Pons (tissue), 1 donor: Measurements from ENCODE around the gene PRDM16.
A peak's percentile ranks its signal among the peaks of the same experiment; 100 is the strongest.

Experiments used
- DNase-seq: peaks from one replicate; pipeline ENCODE4 v3.0.0-alpha.2; 2016; ENCODE audit warnings: low spot score

The PRDM16 gene

DNA sequence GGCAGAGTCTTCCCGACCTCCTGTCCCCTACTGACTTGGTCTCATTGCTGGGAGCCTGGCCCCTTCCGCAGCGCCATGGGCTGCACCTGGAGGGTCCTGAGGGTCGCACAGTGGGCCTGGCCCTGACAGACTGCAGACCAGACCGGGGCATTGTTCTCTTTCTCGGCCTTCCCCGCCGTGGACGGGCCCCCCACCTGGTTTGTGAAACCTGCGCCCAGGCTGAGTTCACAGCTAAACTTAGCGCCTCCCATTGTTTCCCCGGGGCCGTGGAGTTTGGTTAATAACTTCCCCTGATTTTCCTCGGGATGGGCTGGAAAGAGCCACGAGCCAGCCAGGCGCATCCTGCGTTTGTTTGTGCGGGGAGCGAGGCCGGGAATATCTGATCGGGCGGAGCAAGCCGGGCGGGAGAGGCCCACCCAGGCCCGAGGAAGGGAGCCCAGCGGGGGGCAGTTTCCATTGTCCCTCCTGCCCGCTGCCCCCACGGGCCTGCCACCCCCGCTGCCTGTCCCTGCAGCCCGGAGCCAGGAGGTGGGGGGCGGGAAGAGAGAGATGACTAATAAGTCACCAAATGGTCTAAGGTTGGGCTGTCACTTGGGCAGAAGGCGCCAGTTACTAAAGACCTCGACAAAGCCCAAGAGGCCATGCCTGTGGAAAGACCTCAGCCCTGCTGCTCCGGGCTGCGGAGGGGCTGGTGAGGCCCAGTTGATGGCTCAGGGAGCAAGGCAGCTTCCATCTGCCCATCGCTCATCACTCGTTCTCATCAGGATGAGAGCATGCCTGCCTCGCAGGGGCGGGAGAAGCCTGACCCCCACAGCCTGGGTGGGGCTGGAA is 346.5 kb downstream of the PRDM16 start:
- no peak for DNase-seq

DNA sequence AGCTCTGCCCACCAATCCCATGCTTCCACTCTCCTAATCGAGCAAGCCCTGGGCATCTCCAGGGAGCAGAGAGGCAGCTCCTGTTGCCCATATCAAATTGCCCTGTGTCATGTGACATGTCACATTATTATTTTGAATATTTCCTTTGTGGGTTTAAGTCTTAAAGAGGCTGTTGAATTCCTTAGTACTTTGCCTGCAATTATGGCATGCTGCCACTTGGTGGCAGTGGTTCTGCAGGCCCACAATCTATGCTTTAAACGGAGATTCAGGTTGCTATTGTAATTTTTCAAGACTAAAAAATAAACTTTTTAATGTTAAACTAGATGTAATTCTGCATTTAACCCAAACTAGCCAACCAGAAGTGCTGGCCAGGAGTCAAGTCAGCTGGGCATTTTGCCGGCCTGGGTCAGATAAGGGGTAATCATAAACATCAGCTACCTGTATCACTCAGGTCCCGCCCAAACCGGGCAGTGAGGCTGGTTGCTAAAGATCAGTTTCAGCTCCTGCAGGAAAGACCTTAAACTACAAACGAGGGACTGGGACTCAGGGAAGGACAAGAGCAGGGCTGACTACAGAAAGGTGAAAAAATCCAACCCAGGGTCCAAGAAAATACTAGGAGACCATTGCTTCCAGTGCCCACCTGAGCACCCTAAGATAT is 348.2 kb downstream of the PRDM16 start:
- DNase-seq = no peak

DNA sequence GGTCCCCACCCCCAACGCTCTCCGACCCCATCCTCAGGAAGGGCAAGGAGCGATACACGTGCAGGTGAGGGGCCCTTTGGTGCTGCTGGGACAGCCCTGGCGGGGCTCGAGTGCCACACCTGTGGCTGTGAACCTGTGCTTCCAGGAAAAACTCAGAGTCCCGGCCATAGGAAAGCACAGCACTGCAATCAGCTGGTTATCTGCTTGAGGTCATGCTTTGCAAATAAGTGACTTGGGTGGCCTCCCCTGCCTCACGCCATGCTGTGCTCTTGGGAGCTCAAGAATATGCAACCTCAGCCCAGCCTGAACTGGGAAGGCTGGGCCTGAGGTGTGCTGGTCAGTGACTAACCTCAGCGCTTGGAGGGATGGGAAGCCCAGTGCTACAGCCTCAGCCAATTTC is 348.9 kb downstream of the PRDM16 start:
- no peak for DNase-seq

DNA sequence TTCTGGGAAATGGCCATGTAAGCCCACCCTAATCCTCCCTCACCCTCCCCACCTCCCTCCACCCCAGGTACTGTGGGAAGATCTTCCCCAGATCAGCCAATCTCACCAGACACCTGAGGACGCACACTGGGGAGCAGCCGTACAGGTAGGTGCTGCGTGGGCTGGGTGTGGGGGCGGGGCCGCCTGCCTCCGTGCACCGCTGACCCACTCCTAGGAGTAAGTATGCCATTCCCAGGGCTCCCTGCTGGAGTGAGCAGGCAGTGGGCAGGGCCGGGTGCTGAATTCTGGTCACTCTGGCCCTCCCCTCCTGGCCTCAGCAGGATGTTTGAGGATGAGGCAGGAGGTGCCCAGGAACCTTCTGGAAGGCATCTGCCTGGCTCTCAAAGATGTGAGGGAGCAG is 349.6 kb downstream of the PRDM16 start:
- DNase-seq = no peak

DNA sequence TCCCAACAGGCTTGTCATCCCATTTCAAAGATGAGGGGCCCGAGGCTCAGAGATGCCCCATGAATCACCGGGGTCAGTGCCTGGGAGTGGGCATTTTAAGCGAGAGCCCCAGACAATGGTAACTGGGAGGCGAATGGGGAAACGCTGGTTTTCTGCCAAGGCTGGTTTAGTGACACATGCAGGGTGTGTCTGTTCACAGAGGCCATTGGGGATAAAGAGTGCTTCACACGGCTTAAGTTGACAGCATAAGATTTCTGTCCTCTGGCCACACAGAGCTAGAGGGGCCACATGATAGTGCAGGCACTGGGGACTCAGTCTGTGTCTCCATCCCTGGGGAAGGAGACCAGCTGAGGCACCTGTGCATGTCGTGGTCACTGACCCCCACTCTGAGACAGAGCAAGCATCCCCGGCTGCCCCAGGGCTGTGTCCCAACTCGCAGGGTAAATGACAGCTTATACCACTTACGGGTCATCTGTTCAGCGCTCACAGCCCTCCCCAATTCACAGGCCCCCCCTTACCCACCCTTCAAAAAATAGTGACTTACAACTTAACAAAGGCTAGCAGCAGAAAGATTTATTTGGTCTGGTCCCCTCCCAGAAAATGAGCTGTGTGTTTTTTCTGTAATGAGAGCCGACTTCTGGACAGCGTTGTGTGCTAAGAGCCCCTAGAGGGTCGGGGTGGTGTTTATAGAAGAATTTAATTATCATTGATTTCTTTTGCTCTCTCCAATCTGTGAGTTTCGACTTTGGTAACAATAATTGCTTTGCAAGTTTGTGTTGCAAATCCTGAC is 350.6 kb downstream of the PRDM16 start:
- no peak for DNase-seq

DNA sequence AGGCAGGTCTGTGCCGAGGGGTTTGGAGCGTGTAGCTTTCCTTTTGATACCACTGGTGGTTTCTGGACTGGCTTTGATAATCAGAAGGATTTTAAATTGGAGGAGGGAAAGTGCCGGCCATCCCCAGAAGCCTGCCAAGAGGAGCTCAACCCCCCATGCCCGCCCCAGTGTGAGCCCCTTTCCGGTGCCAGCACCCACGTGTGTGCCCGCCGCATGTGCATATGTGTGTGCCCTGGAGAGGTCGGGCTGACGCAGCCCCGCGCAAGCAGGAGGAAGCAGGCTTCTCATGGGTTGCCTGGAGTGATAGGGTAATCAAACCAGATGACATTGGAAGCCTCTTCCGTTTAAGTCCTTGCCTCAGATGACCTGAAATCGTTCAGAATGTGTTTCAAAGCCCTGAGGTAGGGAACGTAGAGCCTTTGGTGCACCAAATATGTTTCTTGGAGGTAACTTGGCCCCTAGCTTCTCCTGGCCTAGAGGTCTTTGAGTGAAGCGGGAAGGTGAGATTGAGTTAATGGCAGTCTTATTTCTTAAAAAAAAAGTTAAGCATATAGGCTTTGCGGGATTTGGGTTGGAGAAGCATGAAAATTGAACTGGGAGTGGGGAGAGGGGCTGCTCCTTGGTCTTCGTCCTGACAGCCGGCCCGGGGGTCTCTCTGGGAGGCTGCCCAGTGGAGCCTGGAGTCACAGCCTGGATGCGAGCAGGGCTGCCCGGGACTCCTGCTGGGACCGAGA is 351.4 kb downstream of the PRDM16 start:
- no peak for DNase-seq

DNA sequence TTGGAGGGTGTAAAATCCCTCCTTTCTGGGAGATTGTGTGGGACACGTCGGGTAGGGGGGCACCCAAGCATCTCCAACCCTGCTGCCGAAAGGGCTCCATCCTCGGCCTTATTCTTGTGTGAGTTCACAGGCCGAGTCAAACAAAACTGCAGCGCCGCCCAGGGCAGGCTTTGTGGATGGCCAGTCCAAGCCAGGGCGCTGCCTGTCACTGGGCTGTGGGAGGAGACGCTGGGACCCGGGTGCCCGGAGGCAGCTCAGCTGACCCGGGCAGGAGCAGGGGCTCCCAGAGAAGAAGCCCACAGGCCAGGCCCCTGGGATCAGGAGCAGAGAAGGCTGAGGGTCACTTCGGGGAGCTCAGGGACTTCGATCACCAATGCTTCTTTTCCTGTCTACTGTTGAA is 353.6 kb downstream of the PRDM16 start:
- DNase-seq = no peak

DNA sequence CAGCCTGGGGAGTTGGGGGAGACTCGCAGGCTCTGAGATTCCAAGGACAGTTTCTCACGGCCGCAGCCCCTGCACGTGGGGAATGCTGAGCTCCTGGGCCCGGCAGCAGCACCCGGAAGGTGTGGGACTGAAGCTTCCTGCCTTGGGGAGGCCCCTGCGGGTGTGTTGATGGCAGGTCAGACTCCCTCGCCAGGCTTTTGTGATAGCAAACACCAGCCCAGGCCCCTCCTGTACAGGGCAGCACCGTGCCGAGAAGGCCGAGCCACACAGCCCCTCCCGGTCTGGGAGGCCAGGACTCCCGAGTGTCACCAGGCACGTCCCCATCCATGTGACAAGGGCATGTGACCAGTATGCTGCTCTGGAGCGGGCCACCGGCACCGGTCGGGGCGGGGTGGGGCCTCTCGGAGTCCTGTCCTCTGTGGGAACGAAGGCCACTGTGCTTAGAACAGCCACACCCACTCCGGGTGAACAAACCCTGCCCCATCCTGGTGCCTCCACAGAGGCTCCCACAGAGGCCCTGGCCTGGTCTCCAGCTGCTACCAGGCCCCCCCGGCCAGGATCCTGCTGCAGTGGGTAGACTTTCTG is 354.3 kb downstream of the PRDM16 start:
- DNase-seq = peak; percentile 66

DNA sequence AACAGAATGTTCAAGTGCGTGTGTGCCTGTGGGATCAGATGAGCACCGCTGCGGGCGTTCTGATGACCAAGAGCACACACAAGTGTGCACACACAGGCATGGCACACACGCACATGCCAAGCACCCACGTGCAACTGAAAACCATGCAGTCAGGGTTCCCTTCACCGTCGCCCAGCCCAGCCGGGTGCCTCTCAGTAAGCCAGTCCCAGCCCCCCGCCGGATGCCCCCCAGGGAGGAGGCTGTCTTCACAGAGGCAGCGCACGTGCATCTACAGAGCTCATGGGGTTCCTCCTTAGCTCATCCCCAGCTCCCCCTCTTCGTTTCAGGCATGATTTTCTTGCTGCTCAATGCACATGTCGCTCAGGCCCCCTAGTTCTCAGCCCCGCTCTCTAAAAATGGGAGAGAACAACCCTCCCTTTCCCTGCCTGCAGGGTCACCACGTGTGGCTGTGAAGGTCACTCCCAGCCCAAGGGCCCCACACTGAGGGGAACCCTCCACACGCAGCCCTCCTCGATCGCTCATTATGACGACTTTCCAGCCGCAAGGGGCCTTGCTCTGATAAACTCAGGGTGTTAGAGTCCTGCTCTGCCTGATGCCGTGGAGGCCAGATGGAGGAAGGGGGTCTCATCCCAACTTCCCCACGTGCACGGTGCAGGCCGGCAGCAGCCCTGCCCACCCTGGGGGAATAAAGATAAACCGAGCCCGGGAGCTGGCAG is 355.1 kb downstream of the PRDM16 start:
- no peak for DNase-seq

DNA sequence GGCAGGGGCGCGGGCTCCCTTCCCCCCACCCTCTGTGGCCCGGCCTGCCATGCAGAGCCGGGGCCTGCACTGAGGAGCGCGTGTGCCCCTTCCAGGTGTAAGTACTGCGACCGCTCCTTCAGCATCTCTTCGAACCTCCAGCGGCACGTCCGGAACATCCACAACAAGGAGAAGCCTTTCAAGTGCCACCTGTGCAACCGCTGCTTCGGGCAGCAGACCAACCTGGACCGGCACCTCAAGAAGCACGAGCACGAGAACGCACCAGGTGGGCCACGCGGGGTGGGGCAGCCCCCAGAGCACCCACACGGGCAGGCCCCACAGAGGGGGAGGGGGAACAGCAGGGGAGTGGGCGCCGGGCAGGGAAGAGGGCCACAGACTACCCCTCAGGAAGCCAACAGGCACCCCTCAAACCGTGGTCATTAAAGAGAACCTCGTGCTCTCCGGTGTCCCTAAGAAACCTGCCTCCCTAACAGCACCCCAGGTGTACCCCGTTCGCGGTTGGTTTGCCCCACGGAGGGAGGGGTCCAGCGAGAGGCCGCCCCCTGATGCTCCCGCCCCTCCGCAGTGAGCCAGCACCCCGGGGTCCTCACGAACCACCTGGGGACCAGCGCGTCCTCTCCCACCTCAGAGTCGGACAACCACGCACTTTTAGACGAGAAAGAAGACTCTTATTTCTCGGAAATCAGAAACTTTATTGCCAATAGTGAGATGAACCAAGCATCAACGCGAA is 356.6 kb downstream of the PRDM16 start:
- DNase-seq = no peak

DNA sequence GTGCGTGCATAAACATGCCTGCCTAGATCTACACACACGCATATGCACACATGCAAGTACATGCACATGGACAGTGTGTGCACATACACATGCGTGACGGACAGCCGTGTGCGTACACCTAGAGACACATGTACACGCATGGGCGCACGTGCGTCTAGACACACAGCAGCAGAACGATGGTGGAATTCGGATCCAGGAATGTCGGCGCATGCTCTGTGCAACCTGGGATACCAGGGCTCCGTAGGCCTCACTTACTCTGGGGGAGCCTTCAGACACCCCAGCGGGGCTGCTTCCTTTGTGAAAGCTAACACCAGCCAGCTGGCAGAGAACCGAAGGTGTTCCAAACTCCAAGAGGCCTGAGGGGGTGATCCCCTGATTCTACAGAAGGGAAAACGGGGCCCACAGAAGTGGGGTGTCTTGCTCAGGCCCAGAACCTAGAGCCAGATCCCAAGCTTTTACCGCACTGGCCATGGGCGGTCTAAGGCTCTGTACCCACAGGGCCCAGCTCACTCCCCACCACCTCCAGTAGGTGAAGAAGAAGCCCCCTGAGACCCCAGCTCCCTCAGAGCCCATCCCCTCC is 358.0 kb downstream of the PRDM16 start:
- no peak for DNase-seq

DNA sequence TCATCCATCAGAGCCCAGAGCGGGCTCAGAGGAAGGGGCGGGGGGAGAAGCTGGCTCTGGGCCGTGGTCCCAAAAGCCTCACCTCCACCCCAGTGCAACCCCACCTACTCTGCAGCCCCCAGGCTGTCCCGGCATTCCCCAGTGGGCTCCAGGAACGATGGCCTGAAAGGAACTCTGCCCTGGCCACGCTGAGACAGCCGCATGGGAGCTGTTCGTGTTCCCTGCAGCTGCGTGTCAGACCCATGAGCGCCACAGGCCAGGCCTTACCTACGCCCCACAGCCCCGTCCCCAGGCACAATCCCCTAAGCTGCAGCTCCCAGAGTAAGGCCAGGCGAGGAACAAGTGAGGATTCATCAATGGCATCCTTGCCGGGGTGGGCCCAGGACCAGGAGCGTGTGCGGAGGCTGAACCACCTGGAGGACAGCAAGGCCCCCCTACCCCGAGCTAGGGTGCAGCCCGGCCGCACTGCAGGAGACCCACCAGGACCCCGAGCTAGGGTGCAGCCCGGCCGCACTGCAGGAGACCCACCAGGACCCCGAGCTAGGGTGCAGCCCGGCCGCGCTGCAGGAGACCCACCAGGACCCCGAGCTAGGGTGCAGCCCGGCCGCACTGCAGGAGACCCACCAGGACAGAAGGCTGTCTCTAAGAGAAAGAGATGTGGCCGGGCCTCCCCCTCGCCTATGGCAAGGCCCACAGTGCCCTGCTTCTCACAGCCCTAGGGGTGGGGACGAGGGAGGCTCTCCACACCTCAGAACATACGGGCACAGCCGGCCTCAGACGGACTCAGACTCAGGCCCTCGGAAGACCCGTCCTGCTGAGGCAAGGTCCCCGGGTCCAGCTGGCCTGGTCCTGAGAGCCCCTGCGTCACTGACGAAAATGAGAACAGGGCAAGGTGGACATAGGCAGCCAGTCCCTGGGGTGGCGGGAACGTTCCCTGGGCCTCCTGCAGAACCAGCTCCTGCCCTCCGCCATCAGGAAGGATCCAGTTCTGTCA is 359.0 kb downstream of the PRDM16 start:
- no peak for DNase-seq

DNA sequence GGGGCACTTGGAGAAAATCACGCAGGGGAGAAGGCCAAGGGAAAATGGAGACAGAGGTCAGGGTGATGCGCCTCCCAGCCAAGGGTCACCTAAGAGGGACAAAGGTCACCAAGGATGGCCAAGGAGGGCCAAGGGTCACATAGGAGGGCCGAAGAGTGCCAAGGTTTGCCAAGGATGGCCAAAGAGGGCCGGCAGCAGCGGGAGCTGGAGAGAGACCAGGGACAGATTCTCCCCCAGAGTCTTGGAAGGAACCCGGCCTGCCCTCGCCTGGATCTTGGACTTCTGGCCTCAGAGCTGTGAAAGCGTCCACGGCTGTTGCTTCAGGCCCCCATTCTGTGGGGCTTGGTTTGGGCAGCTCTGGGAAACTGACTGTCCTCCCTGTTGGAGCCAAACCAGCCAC is 359.9 kb downstream of the PRDM16 start:
- DNase-seq = no peak

DNA sequence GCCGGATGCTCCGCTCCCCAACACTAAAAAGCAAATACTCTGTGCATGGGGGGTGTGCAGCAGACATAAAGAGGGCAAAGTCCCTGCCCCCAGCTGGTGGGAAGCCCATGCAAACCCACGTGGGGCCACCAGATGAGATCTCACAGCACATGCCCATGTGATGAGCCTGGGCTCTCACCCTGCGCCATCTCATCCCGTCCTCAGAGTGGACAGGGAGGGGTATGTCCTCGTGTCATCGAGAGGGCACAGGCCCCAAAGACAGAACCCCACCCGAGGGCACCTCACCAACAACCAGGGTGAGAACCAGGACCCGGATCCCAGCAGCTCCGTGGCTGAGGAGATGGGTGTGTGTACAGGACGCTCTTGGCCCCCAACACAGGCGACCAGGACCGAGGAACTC is 360.3 kb downstream of the PRDM16 start:
- DNase-seq = no peak

DNA sequence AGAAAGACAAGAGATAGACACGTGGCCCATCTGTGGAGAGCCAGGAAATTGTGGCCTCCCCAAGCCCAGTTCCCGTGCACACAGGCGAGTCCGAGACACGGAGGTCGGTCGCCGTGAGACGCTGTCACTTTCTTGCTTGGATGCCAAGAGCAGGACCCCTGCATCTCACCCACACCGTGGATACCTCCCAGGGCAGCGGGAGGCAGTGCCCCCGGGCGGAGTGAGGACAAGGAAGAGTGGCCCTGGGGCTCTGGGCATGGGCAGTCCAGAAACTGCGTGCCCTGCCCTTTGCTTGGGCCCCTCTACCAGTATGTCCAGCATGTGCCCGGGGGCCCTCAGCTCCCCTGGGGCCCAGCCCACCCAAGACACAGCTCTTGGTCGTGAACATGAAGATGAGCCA is 360.8 kb downstream of the PRDM16 start:
- DNase-seq = no peak

DNA sequence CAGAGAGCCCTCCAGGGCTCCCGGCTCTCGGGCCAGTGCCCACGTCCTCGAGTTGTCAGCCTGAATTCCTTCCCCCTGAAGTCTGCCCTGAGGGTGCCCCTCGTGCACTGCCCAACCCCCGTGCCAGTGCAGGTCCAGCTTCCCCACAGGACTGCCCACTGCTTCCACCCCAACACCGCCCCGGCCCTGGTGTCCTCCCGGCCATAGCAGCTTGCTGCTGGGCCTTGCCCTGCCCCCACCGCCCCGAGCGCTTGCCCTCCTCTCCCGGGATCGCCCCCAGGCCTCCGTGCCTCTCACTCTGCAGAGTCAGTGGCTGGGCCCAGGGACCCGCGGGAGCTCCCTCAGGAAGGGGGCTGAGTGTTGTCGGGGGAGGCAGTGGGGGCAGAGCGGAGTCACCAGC is 361.4 kb downstream of the PRDM16 start:
- DNase-seq = no peak

DNA sequence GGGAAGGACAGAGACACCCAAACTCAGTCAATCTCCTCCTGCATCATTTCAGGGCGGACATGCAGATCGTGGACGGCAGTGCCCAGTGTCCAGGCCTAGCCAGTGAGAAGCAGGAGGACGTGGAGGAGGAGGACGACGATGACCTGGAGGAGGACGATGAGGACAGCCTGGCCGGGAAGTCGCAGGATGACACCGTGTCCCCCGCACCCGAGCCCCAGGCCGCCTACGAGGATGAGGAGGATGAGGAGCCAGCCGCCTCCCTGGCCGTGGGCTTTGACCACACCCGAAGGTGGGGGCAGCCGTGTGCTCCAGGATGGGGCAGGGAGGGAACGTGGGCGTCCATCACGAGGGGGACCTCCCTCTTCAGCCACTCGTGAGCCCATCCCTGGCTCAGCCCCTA is 361.8 kb downstream of the PRDM16 start:
- no peak for DNase-seq

DNA sequence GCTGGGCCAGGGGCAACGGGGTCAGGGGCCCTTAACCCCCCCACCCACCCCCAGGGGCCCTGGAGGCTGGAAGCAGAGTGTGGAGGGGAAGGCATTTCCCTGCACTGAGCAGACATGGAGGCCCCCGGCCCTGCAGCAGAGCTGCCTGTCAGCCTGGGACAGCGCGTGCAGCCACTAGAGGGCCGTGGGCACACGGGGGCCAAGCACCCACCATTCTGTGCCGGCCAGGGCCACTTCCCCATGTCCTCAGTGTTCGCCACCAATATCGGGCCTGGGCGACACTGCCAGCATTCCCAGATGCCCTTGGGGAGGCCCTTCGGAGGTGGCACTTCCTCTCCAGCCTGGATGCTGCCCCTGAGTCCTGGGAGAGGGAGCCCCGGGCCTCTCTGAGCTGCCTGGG is 362.3 kb downstream of the PRDM16 start:
- no peak for DNase-seq

DNA sequence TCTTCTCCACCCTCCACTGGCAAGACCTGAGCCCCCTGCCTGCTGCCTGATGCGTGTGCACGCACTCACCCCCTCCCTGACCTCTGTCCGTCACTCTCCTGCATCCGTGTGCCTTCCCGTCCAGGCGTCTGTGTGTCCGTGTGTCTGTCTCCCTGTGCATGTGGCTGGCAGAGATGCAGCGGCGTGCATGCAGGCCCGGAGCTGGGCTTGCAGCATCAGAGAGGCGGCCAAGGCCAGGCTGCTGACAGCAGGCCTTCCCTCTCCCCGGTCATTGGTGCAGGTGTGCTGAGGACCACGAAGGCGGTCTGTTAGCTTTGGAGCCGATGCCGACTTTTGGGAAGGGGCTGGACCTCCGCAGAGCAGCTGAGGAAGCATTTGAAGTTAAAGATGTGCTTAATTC is 362.7 kb downstream of the PRDM16 start:
- DNase-seq = no peak
